IPS-11a (cell line): ENCODE data around the gene VARS2.
"Not testable (repeated sequence)": the region's sequence is repeated elsewhere in the genome, so short reads cannot be mapped to it uniquely, and the experiment has no call there.

Source experiments
- H3K4me3 ChIP-seq: one replicate; pipeline ENCODE4 v1.5.1; 2013; ENCODE audit warnings: low read depth, low read length, control low read depth

Gene VARS2

DNA sequence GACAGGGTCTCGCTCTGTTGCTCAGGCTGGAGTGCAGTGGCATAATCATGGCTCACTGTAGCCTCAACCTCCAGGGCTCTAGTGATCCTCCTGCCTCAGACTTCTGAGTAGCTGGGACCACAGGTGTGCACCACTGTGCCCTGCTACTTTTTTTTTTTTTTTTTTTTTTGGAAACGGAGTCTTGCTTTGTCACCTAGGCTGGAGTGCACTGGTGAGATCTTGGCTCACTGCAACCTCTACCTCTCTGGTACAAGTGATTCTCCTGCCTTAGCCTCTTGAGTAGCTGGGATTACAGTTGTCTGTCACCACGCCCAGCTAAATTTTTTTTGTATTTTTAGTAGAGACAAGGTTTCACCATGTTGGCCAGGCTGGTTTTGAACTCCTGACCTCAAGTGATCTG lies 13.0 kb downstream of the VARS2 start:
- H3K4me3 ChIP-seq = not testable (repeated sequence)

DNA sequence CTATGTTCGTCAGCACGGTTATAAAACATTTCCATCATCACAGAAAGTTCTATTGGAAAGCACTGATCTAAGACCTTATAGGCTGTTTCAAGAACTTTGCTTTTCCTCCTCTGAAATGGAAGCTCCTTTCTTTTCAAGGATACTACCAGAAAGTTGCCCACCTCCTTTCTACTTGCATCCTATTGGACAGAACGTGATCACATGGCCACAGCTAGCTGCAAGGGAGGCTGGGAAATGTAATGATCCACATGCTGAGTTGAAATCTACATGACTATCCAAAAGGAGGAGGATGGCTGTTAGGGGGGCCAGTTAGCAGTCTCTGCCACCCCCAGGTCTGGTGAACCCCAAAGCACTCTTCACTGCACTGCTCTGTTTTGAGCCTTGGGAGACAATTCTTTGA lies 14.6 kb downstream of the VARS2 start:
- H3K4me3 ChIP-seq = no peak overlapping the region

DNA sequence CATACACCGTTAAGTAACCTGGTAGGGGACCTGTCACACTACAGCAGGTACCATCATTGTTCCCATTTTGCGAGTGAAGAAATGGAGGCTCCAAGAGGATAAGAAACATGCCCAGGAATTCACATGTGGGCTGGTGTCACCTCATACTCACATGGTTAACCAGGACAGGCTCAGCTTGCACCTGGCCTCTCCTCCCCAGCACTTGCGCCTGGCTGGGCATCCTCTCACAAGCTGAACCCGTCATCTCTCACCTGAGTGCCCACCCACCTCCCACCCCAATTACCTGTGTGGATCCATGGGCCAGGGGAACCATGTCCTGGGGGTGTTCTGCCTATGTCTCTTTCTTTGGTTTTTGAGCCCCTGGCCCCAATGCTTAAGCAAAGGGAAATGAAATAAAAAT lies 16.5 kb downstream of the VARS2 start:
- no peak overlapping the region for H3K4me3 ChIP-seq

DNA sequence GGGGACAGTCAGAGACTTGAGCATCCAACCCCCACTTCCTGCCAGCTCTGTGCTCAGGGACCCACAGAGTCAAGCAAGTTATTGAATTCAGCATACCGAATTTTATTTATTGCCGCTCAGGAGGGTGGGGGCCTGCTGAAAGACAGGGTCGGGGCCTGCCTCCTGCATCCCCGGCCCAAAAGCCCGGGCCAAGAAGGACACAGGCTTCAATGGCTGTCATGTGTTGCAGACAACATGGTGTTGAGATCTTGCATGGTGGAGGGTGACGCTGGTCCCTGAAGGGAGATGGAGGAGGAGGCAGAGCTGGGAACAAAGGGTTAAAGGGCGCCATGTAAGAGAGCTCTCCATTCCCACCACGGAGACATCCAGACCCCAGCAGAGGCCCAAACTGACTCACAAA lies 17.2 kb downstream of the VARS2 start:
- H3K4me3 ChIP-seq = no peak overlapping the region

DNA sequence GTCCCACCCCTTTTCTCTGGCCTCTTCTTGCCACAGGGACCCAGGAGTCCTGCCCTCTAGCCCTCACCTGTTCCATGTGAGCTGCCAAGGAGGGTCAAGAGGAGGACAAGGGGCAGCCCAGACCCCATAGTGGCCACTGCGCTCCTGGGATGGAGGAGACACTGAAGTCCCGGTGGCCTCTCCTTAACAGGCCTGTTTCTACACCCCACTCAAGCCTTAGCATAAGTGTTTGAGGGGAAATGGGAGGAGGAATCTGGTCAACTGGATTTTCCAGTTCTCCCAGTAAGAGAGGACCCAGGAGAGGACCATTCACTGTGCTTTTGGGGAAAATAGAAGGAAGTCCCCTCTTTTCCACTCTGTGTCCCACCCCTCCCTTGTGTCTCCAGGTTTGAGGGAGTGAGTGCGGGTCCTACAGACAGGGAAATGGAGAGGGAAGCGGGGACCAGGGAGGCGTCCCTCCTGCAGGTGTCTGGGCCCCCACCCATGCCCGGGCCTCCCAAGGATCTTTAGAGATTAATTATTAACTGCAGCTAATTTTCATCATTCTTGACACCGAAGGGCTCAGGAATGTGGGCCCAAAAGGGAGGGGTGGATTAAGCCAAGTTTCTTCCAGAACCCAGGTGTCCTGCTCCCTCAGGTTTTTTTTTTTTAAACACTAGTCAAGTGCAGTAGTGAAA lies 18.1 kb downstream of the VARS2 start, which contains the start of gene SFTA2:
Gene SFTA2, minus strand, starts transcription at position 202 of the 677 bp plus-strand sequence. Its CDS starts 74 bp downstream, at position 128.
- no peak within 1 kb of the TSS for H3K4me3 ChIP-seq

DNA sequence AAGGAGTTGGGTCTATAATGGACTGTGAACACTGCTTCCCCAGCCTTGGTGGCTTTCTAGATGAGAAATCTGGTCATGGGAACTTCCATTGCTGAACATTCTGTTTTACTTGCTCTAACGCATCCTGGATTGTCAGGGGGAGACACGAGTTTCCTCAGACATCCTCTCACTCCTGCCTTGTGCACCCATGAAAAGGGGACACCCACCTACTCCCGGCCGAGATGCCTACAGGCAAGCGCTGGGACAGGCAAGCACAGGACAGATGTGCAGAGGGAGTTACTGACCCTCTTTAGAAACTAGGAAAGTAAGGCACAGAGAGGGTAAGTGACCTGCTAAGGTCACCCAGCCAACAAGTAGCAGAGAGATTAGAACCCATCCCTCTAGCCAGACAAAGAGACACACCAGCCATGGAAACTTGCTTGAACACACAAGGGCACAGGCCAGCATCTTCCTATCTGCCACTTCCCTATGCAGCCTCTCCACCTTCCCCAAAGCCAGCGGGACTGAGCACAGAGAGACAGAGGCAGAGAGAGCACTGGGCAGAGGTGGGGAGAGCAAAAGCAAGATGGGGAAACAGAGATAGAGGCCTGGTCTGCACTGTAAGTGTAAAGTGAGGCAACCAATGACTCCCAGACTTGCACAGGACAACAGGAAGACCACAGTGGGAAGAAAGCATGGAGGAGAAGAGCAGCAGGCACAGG lies 18.8 kb downstream of the VARS2 start:
- no peak overlapping the region for H3K4me3 ChIP-seq

DNA sequence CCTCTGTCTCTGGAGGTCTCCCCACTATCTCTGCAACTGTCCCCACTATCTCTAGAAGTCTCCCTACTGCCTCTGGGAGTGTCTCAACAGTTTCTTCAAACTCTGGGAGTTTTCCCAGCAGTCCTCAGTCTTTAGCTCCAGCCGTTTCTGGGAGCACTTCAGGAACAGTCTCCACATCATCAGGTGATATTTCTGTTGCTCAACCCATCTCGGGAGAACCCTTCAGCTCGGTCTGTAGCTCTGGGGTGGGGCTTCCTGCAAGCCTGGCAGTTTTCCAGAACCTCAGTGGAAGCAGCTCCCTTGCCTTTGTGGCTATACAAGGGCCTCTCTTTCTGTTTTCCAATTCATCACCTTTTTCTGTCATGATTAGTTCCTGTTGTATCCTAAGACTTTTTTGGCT lies 21.0 kb downstream of the VARS2 start:
- no peak overlapping the region for H3K4me3 ChIP-seq

DNA sequence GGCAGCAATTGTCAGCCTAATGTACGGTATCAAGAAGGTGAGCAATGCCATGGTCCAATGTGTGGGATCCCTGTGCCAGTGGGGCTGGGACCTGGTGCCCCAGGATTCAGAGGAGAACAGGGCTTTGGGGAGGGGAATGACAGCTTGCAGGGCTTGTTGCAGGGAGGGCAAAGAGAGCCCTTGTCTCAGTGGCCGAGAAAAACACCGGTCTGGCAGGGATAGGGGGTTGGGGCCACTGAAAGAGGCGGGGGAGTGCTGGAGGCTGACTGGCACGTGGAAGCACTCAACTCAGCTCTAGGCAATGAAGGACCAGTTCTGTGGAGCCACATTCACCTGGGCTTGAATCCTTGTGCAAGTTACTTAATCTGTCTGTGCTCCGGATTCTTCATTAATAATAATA lies 23.2 kb downstream of the VARS2 start:
- H3K4me3 ChIP-seq = no peak overlapping the region

DNA sequence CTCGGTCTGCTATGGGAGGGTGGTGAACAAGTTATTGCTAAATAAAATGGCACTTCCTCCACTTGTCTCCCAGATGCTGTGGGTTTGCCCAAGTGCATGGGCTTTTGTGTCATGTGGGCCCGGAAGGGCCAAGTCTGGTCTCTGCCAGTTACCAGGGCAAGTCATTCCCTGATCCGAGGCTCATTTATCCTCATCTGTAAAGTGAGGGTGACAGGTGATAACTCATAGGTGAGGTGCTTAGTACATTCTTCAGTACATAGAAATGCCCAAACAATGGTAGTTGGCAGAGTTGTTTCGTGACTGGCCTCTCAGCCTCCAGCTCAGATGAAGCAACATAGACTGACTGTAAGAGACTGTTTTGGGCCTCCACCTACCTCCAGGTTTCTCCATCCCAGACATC lies 24.7 kb downstream of the VARS2 start:
- H3K4me3 ChIP-seq = no peak overlapping the region

DNA sequence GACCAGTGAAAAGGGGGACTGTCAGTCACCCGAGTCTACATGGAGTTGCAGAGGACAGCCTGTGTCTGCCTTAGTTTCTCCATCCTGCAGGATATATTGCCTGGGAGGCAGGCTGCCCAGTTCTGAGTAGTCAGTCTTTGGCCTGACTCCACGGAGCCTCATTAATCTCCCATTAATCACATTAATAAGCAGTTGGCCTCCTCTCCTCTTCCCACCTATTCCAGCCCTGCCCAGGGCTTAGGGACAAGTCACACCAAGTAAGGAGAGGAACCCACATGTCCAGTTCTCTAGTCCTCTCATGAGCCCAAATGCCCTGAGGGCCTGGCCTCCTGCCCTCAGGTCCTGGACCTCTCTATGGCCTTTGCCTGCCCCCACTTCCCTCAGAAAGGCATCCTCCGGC lies 25.4 kb downstream of the VARS2 start:
- H3K4me3 ChIP-seq = no peak overlapping the region

DNA sequence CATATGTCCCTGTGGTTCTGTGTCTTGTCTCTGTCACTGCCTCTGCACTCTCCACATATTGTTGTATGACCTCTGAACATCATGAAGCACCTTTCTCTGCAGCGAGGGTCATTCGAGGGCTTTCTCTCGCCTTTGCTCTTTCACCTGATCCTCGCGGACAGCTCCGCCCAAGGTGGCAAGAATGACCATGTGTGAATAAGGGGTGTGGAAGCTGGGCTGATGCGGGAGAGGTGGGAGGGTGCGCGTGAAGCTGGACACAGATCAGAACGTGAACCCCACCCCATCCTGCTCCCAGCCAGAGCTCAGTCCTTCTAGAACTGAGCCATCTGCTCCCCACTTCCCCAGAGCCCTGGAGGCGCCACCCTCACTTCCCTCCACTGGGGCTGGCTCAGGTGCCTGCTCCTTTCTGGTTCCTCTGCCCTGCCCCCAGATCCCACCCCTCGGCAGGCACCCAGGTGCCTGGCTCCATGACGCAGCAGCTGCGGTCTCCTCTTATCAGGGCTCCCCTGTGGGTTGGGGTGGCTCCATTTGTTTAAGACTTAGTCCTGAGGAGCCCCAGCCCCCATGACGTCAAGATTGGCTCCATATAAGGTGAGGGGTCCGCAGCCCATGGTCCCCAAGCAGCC lies 26.4 kb downstream of the VARS2 start, which contains the start of gene MUCL3:
Gene MUCL3, plus strand, starts transcription at position 613 of the 626 bp plus-strand sequence. CDS start 27 bp downstream, outside the sequence.
- H3K4me3 ChIP-seq = no peak within 1 kb of the TSS

DNA sequence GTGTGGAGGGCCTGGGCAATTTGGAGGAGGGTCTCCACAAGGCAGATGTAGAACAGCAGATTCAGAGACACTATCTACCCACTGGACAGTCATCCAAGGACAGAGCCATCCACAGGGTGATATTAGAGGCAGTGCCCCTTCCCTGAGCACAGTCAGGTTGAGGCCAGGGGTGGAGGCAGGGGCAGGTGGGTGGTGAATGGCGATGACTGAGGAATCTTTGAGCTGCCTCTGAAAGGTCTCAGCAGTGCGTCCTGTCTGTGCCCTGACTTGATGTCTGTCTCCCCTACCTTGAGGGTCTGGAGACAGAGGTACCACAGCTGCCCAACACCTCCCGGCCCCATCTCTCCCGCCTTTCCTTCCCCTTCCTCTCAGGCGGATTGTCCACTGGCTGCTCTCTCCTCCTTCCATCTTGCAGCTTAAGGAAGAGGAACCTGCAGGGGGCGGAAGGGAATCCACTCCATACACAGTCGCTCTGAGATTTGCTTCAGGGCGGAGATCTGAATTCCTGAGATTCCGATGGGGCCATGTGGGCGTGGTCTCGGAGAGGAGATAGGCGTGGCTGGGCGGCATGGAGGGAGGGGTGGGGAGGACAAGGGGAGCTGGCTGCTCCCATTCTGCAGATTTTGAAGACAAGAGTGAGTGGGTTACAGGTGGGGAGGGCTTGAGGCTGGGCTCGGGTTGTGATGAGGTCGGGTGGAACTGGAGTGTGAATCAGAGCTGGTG lies 28.5 kb downstream of the VARS2 start:
- H3K4me3 ChIP-seq = no peak overlapping the region

DNA sequence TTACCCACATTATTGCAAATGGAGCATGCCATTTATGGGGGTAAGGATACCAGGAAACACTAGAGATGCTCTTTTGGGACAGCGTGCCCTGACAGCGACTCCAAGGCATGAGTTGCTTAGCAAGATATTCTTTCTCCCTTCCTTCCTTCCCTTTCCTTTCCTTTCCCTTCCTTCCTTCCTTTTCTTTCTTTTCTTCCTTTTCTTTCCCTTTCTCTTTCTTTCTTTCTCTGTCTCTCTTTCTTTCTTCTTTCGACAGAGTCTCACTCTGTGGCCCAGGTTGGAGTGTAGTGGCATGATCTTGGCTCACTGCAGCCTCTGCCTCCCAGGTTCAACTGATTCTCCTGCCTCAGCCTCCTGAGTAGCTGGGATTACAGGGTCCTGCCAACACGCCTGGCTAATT lies 30.0 kb downstream of the VARS2 start:
- no peak overlapping the region for H3K4me3 ChIP-seq

DNA sequence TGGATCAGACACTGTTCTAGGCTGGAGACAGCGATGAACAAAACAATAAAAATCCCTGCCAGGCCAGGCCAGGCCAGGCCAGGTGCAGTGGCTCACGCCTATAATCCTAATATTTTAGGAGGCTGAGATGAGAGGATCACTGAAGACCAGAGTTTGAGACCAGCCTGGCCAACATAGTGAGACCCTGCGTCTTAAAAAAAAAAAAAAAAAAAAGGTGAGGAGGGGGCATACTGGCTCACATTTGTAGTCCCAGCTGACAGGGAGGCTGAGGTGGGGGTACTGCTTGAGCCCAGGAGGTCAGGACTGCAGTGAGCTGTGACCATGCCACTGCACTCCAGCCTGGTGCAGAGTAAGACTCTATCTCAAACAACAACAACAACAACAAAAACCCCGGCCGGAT lies 31.2 kb downstream of the VARS2 start:
- no peak overlapping the region for H3K4me3 ChIP-seq

DNA sequence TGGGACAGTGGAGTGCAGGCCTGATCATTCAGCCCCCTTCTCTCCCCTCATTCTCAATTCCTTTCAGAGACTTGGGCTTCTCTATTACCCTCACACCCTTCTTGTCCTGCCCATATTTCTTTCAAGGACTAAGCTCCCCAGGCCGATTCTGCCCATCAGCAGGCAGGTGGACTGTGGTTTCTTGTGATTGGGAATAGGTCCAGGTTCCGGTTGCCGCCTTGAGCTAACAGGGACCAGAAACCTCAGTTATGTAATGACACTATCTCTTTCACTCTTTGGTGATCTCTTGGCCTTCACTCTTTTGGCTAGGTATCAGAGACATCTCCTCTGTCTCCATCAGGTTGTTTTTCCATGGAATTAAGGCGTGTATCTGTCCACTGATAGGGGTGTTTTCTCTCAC lies 33.2 kb downstream of the VARS2 start:
- no peak overlapping the region for H3K4me3 ChIP-seq

DNA sequence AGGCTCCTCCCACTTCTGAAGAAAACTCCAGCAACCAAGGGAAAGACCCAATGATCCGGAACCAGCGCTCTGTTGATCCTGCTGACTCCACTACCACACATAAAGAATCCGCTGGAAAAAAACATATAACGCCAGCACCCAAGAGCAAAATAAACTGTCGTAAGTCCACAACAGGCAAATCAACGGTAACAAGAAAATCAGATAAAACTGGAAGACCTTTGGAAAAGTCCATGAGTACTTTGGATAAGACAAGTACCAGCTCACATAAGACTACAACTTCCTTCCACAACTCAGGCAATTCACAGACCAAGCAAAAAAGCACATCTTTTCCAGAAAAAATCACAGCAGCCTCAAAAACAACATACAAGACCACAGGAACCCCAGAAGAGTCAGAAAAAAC lies 34.8 kb downstream of the VARS2 start:
- H3K4me3 ChIP-seq = no peak overlapping the region

DNA sequence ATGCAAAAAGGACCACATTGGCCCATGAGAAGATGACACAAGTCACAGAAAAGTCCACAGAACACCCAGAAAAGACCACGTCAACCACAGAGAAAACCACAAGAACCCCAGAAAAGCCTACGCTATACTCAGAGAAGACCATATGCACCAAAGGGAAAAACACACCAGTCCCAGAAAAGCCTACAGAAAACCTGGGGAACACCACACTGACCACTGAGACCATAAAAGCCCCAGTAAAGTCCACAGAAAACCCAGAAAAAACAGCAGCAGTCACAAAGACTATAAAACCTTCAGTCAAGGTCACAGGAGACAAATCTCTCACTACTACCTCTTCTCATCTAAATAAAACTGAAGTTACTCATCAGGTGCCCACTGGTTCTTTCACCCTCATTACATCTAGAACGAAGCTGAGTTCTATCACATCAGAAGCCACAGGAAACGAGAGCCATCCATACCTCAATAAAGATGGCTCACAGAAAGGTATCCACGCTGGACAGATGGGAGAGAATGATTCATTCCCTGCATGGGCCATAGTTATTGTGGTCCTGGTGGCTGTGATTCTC lies 38.0 kb downstream of the VARS2 start:
- no peak overlapping the region for H3K4me3 ChIP-seq

DNA sequence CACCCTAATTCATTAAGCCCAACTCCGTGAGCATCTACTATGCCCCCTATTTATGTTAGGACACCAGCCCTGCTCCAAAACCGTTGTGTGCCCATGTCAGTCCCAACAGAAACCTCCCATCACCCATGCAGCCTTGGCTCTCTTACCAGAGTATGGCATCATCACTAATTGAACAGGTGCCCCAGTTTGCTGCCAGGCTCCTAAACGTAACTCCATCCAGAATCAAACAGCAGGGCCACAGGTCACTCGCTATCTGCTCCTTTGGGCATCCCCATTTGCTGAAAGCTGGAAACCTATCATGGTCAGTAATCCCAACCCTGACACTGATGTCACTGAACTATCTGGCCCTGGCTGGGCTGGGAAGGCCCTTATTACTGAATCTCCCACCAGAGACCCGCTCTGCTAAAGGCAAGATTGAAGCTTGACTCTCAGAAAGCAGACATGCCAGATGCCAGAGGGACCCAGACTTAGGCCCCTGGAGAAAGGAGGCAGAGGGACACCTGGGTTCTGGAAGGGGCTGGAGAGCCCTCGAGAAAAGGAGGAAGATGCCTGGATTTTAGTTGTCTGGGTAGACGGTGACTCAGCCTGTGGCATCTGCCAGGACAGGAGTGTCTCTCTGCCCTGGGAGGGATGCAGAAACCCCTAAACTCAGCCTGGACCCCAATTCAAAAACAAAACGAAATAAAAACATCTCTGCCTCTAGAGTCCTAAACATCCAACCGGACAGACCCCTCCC lies 40.8 kb downstream of the VARS2 start:
- peak overlapping the region; percentile 41 for H3K4me3 ChIP-seq

DNA sequence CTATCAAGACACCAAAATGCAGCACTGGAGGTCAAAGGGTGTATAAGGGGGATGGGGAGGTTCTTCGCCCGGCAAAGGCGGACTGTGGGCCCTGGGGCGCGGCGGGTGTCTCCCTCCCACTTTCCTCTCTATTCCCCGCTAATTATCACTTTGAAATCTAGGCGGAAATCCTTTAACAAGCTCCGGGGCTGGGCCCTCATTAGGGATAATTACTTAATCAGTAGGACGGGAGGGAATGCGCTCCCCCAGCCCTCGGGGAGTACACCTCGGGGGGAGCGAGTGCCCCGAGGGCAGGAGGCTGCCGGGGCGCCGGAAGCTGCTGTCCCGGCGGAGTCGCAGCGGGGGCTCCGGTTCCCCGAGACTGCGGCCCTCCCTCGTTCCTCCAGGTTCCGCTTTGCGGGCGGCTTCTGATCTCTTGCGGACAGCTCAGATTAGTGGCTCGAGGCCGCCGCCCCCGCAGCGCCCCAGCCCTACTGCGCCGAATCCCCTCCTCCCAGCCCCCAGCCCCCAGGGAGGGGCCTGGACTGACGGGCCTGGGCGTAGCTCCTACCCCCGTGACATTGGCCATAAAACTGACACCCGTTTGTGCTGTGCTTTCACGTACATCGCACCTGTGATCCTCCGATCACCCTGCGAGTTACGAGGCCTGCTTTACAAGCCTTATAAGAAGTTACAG lies 41.5 kb downstream of the VARS2 start:
- peak overlapping the region; percentile 41 for H3K4me3 ChIP-seq

DNA sequence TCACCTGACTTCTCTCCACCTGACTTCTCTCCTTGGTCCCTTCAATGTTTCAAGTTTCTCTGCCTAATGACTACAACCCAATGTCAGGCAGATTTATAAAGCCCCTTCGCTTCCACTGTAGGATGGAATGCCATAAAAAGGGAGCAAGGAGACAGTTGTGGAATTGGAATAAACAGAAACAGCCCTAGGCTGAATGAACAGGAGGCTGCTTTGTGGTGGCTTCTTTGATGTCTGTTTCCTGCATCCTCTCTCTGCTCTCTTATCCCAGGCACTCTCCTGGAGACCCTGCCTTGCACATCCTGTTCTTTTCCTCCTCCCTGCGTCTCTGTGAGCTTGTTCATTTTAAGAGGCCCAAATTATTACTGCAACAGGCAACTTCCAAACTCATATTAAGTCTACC lies 43.7 kb downstream of the VARS2 start:
- no peak overlapping the region for H3K4me3 ChIP-seq
